NCI-H748 treated with DMSO at 0.1 percent for 48 hours (cell line): ENCODE measurements around the gene ANKAR.
A peak's percentile ranks its signal among the peaks of the same experiment; 100 is the strongest.
"Not testable (repeated sequence)": the region's sequence is repeated elsewhere in the genome, so short reads cannot be mapped to it uniquely, and the experiment has no call there.

Source experiments
- DNase-seq: peaks from one replicate; lab custom pipeline; 2025; lab: John Stamatoyannopoulos, UW

The ANKAR gene, protein sequence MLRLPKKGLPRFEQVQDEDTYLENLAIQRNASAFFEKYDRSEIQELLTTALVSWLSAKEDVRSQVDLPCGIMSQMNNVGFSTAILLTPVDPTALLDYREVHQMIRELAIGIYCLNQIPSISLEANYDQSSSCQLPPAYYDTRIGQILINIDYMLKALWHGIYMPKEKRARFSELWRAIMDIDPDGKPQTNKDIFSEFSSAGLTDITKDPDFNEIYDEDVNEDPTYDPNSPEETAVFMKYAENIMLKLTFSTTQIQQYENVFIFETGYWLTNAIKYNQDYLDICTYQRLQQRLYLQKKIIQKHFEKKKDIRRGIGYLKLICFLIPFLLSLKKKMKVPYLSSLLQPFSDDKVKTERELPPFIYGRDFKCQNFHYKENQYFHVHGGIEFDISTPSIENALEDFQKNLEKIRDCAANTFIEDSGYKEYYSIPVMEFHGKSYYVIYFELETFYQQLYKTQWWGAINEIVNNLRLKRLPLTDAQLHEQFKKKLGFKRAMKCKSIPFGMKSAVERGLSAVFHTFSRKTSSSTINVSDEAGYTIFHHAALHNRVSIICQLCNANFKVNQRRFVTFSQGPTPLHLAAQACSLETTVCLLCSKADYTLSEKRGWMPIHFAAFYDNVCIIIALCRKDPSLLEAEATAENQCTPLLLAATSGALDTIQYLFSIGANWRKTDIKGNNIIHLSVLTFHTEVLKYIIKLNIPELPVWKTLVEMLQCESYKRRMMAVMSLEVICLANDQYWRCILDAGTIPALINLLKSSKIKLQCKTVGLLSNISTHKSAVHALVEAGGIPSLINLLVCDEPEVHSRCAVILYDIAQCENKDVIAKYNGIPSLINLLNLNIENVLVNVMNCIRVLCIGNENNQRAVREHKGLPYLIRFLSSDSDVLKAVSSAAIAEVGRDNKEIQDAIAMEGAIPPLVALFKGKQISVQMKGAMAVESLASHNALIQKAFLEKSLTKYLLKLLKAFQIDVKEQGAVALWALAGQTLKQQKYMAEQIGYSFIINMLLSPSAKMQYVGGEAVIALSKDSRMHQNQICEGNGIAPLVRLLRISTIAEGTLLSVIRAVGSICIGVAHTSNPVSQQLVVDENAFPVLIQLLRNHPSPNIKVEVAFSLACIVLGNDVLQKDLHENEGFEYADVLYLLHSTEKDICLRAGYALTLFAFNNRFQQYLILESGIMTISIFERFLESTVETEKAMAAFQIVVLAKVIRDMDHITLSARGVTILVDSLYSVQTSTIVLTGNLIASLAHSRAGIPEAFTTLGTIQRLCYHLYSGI (N-terminal part only)

DNA sequence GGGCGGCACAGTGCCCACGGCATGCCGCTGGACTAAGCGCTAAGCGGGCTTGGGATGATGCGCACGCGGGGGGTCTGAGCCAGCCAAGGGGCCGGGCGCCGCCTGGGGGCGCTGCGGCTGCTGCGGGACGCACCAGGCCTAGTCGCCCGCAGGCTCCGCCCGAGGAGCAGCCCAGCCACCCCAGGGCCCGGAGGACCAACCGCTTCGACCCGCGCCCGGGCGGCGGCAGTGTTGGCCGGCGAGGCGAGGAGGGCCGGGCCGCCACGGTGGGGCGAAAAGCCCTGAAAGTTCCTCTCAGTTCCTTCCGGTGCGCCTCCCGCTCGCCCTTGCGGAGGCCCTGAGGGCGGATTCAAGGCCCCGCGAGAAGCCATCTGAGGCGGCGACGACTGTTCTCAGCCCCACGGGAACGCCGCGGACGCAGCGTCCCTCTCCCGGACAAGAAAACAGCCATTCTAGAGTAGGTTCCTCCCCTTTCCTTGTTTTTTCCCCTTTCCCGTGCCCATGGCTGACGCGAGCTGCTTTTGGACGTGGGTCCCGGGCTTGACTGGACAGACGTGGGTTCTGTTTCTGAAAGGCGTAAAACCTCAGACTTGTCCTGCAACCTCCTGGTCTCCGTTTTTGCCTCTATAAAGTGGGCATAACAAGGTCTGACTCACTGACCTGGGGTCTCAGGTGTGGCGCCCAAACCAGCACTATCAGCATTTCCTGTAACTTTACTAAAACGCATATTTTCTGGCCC is at the start of gene ANKAR:
ANKAR (plus strand) TSS at position 297 of the 739 bp plus-strand sequence. CDS start 1,821 bp downstream, outside the sequence.
- DNase-seq: peak; percentile 69

GRCh38 chr2:189625636-189626035 is 48.8 kb upstream of the ANKAR start:
- DNase-seq: no peak

DNA sequence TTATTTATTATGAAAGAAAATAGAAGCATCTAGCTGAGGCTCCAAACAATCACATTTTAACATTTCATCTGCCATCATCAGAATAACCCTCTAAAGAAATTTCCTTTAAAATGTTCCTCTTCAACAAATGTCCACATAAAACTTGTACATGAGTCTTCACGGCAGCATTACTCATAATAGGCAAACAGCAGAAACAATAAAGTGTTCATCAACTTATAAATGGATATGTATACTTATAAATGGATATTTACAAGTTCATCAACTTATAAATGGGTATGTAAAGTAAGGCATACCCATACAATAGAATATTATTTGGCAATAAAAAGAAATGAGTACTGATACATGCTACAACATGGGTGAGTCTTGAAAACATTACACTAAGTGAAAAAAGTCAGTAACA is 46.7 kb upstream of the ANKAR start:
- no peak for DNase-seq

DNA sequence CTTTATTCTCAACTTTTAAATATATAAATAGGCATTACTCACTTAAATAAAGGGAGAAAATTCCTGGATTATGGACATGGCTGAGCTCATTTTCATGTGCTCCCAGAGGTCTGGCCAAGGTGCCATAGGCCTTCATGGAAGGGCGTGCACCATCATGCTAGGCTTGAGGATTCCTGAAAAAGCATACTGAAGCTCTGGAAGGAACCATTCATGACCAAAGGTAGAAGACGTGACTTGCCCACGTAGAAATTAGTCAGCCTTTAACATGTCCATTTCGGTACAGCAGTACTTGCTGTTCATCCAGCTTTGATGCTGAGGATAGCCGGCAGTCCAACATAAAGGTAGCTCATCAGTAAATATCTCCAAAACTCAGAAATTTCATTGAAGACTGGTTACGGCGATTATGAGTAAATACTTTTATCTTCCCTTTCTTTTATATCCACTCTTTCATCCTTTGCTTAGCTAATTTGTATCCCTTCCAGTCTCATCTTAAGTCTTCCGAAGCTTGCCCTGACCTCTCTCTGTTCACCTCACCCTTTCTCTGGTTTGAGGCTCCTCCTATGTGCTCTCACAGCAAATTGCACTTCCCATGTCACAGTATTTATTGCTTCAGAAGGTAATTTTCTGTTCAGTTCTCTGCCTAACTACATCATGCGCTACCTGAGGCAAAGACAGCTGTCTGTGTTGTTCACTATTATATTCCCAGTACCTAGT is 45.5 kb upstream of the ANKAR start:
- DNase-seq: no peak

DNA sequence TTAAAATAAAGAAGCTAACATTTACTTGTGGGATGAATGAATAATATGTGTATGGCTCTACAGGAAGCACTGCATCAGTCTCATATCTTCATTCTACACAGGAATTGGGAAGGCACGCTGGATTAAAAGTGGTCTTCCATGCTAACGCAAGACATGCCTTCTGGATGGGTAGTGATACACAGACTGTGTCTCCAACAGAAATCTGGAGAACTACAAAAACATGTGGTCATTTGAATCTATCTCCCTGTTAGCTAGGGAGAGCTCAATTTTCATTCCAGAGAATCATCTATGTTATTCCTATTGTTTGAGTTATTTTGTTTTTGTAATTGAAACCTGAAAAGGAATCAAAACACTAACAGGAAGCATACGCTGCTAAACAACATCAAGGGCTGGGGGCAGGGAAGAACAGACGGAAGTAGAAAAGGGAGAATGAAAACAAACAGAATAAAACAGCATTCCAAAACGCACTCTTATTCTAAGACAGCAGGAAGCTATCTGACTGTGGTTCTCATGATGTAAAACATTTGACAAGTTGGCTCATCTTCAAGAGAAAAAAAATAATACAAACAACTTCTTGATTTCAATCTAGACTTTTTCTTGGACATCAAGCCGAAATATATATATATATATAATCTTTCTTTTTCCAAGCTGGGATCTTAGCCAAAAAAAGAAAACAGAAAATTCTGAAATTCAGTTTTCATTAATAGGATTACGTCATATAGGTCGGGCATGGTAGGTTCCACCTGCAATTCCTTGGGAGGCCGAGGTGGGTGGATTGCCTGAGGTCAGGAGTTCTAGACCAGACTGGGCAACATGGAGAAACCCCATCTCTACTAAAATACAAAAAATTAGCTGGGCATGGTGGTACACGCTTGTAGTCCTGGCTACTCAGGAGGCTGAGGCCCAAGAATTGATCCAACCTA is 44.7 kb upstream of the ANKAR start:
- no peak for DNase-seq

DNA sequence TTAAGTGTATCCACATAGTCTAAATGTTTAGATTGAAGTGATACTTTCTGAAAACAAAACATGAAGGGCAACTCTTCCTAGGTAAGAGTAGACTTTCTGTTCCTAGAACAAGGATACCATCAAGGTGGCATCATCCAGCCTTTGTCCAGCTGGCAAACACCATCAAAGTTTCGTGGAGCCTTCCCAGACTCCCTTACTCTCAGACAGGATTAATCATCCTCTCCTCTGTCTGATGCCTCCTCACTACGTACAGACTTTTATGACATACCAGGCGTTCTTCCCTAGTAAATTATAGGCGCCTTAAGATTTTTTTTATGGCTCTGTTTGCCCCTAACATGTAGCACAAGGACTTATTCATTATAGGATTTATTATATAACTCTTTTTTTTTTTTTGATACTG is 42.6 kb upstream of the ANKAR start:
- DNase-seq: no peak

GRCh38 chr2:189633392-189633811 is 41.1 kb upstream of the ANKAR start:
- DNase-seq: no peak

DNA sequence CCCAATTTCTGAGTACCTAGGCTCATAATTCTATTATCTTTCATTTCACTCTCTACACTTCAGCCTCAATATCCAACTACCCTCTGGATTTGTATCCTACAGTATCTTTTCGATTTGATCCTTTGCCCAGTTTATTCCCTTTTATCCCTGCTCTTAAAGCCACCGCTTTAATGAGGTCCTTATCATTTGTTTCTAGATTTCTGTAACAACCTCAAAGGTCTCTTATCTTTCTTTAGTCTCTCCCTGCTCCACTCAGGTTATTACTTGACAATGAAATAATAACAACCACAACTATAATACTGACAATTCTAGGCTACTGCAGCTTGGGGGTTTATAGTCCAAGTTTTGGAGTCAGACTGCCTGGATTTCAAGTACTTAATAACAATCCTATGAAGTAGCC is 39.1 kb upstream of the ANKAR start:
- no peak for DNase-seq

GRCh38 chr2:189638301-189639006 is 36.0 kb upstream of the ANKAR start:
- no peak for DNase-seq

DNA sequence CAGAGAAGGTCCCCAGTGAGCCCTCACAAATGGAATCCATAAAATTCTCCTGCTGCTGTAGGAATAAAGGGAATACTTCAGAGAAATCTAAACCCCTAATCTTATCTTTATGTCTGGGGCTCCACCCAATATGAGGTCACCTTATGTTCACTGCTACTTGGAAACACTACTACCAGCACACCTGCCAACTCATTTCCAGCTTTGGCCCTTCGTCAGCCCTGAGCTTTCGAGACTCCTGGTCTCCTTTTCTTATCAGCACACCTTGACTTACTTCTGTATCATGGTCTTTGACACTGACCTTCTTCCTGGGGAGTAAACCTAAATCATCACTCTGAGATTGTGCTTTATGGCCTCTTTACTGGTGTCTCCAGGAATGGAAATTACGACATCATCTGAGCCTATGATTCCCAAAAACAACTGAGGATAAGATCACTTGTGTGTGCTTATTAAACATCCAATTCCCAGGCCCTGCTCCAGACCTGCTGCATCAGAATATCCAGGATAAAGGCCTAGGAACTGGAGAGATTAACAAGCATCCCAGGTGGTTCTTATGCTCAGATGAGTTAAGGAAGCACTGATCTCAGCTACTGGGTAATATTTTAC is 35.4 kb upstream of the ANKAR start:
- DNase-seq: no peak

DNA sequence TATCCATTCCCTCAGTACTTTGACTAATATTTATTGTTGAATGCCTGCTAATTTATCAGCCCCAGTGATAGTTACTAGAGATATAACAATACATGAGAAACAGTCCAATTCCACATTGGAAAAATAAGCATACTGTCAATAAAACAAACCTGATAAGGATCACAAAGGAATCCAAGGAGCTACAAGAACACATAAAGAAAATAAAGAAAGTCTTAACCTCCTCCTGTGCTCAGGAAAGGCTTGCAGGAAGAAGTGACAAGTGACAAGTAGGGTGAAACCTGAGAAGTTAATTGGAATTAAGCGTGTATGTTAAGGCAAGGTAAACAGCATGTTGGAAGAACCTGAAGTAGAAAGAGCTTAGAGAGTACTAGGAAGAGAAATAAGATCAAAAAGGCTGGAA is 33.5 kb upstream of the ANKAR start:
- DNase-seq: no peak

GRCh38 chr2:189641590-189641989 is 32.9 kb upstream of the ANKAR start:
- no peak for DNase-seq

DNA sequence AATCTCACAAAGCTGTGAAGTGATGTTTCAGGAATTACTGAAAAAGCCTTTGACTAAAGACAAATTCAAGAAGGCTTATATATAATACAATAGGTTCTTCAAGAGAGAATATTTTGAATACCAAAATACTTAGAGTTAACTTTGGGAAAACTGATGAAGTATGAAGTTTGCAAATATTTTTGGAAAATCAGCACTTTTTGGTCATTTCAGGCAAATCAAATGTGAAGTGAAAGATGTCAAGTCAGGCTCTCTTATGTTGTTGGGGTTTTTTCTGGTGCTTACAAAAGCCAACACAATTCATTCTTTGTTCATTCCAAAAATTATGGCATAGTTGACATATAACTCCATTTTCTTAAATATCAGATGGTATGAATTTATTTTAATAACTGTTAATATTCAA is 27.9 kb upstream of the ANKAR start:
- no peak for DNase-seq

DNA sequence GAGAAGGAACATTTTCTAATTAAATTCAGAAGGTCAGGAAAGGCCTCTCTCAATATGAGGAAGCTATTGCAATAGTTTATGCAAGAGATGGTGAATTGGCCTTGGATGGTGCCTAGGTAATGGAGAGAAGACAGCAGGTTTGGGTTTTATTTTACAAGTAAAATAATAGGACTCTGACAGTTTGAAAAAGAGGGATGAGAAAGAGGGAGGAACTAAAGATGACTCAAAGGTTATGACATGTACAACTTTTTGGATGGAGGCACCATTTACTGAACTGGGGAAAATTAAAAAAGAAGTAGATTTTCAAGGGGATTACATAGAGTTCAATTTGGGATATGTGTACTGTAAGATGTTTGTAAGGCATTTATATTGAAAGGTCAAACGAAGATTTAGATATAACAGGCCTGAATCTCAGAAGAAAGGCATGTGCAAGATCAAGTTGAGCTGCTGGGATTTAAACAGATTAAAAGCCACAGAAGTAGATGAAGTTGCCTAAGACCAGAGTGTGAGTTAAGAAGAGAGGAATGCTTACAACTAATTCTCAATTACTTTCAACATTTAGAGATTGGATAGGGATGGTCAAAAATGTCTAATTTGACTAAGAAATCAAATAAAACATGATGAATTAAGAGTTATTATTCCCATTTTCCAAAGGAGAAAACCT is 25.5 kb upstream of the ANKAR start:
- no peak for DNase-seq

- no peak for DNase-seq
These were observed 23.2 kb upstream of the ANKAR start for GRCh38 chr2:189651284-189651683.

- DNase-seq: not testable (repeated sequence)
These were observed 21.0 kb upstream of the ANKAR start for GRCh38 chr2:189653464-189653863.

GRCh38 chr2:189654641-189655040 is 19.8 kb upstream of the ANKAR start:
- DNase-seq: no peak

- DNase-seq: no peak
These were observed 16.6 kb upstream of the ANKAR start for GRCh38 chr2:189657867-189658266.
